Endothelial cell (in vitro differentiated cells): ENCODE results near the gene SERPINB10. TPM values are rescaled to one million over a fixed set of nuclear protein-coding genes. Genes with fewer than 3 reads are reported as not detected.

Source experiments
- DNase-seq: peaks from one replicate; pipeline ENCODE4 v3.0.0; 2021; ENCODE audit warnings: low spot score
- H3K27ac Mint-ChIP-seq: one replicate; pipeline ENCODE4 v1.8.0; 2021; ENCODE audit warnings: mixed read lengths, inconsistent platforms; ENCODE audit not compliant: unreplicated experiment
- H3K27me3 Mint-ChIP-seq: one replicate; pipeline ENCODE4 v1.8.0; 2021; ENCODE audit warnings: mild to moderate bottlenecking, moderate library complexity, mixed read lengths, inconsistent platforms; ENCODE audit not compliant: unreplicated experiment
- H3K36me3 Mint-ChIP-seq: one replicate; pipeline ENCODE4 v1.8.0; 2021; ENCODE audit warnings: mild to moderate bottlenecking, low read depth, mixed read lengths, inconsistent platforms; ENCODE audit not compliant: unreplicated experiment
- H3K4me1 Mint-ChIP-seq: one replicate; pipeline ENCODE4 v1.8.0; 2021; ENCODE audit warnings: mild to moderate bottlenecking, mixed read lengths, inconsistent platforms; ENCODE audit not compliant: unreplicated experiment
- H3K4me3 Mint-ChIP-seq: one replicate; pipeline ENCODE4 v1.8.0; 2021; ENCODE audit warnings: mild to moderate bottlenecking, mixed read lengths, inconsistent platforms; ENCODE audit not compliant: unreplicated experiment
- H3K9me3 Mint-ChIP-seq: one replicate; pipeline ENCODE4 v1.8.0; 2021; ENCODE audit warnings: mixed read lengths, inconsistent platforms; ENCODE audit not compliant: unreplicated experiment
- total RNA-seq: library from RNA; stranded (reverse); fragmentation: NEBNext Ultra II Directional; extraction: Animal tissue kit (Norgen Biotek cat#: 25700); gene quantifications from one replicate; pipeline ENCODE4 v1.2.1, GENCODE V29; 2021; ENCODE audit not compliant: unreplicated experiment
- TF ChIP-seq, protein P1 (sequence below): fragments of 200-600 bp; sonication (generic); IDR thresholded peaks from one replicate; pipeline ENCODE4 v1.5.0; 2021; ENCODE audit warnings: antibody characterized with exemption; ENCODE audit not compliant: unreplicated experiment

SERPINB10 gene
- total RNA-seq, 1 donor from 2014 or later, result not detected

DNA sequence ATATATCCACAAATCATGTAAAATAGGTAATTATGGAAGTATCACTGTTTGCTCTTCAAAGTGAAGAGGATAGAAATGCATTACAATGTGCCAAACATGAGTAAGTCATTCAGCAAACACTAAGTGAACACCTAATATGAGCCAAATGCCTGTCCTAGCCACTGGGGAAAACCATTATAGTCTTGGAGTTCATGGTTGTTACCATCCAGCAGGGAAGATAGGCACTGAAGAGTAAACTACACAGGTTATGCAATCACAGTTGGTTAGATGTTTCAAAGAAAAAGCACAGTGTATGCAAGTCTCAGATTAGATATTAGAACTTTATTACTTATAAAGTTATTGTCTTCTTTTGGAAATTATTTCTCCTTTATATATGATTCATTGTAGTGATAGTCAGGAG lies 24.1 kb upstream of the SERPINB10 start:
- no peaks in the 10 kb centered on the region for H3K36me3 Mint-ChIP-seq
- H3K4me1 Mint-ChIP-seq, result peaks cover 5% of the 10 kb centered on the region
- DNase-seq, result no peak
- no peaks in the 10 kb centered on the region for H3K27me3 Mint-ChIP-seq
- no peak overlapping the region for H3K27ac Mint-ChIP-seq
- TF ChIP-seq, protein P1, sequence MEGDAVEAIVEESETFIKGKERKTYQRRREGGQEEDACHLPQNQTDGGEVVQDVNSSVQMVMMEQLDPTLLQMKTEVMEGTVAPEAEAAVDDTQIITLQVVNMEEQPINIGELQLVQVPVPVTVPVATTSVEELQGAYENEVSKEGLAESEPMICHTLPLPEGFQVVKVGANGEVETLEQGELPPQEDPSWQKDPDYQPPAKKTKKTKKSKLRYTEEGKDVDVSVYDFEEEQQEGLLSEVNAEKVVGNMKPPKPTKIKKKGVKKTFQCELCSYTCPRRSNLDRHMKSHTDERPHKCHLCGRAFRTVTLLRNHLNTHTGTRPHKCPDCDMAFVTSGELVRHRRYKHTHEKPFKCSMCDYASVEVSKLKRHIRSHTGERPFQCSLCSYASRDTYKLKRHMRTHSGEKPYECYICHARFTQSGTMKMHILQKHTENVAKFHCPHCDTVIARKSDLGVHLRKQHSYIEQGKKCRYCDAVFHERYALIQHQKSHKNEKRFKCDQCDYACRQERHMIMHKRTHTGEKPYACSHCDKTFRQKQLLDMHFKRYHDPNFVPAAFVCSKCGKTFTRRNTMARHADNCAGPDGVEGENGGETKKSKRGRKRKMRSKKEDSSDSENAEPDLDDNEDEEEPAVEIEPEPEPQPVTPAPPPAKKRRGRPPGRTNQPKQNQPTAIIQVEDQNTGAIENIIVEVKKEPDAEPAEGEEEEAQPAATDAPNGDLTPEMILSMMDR, result no peak
- no peaks in the 10 kb centered on the region for H3K9me3 Mint-ChIP-seq
- H3K4me3 Mint-ChIP-seq, result no peak overlapping the region

DNA sequence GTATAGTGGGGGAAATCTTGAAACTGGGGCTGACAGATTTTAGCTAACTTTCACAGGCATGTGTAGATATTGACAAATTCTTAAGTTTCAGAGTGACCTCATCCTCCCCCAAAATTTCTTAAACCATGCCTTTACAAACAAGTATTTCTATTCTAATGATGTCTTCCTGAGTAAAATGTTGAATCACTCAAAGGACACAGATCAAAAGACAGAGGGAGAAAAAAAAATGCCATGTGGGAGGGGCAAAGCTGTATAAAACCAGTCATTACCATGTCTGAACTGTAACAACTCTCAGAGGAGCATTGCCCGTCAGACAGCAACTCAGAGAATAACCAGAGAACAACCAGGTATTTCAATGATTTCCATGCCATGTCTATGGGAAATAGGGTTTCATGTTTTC lies 20.3 kb upstream of the SERPINB10 start, which contains the start of gene SERPINB2:
SERPINB2 (plus strand) TSS at position 282 of the 400 bp plus-strand sequence. CDS start 3,740 bp downstream, outside the sequence.
- H3K4me1 Mint-ChIP-seq, result peaks cover 5% of the 10 kb centered on the region
- no peaks in the 10 kb centered on the region for H3K36me3 Mint-ChIP-seq
- no peaks in the 10 kb centered on the region for H3K9me3 Mint-ChIP-seq
- no peak for DNase-seq
- H3K27me3 Mint-ChIP-seq, result no peaks in the 10 kb centered on the region
- no peak within 1 kb of the TSS for H3K27ac Mint-ChIP-seq
- no peak within 1 kb of the TSS for H3K4me3 Mint-ChIP-seq
- TF ChIP-seq, protein P1, result no peak

DNA sequence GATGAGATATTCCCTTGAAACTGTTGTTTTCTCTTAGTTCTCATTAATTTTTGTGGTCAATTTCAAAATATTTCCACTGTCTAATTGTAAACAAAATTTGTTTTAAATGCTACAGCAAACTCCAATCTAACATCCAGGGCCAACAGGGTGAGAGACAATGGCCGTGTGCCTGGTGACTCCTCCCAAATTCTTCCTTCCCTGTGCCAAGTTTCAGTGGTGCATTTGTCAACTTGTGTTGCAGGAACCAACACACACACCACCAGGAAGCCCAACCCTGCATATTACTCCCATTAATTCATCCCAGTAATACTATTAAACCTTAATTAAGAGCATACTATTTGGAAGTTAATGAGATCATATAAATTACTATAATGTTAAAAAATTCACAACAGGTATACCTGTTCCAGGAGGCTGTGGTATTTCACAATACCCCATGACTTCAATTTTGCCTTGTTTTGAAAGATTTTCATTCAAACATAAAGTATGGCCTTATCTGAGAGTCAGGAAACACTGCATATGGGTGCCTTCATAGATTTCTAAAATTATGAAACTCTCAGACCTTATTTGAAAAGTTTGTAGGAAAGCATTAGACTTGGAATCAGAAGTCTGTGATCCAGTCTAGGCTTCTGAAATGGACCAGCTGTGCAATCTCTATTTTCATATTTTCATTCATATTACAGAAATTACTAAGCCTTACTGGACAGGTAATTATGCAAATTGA lies 19.1 kb upstream of the SERPINB10 start:
- Mint-ChIP-seq H3K4me3 (no peak overlapping the region), H3K4me1 (peaks cover 5% of the 10 kb centered on the region), H3K27me3 (no peaks in the 10 kb centered on the region), H3K27ac (no peak overlapping the region), H3K36me3 (no peaks in the 10 kb centered on the region), H3K9me3 (no peaks in the 10 kb centered on the region)
- no peak for DNase-seq
- TF ChIP-seq, protein P1, result no peak

DNA sequence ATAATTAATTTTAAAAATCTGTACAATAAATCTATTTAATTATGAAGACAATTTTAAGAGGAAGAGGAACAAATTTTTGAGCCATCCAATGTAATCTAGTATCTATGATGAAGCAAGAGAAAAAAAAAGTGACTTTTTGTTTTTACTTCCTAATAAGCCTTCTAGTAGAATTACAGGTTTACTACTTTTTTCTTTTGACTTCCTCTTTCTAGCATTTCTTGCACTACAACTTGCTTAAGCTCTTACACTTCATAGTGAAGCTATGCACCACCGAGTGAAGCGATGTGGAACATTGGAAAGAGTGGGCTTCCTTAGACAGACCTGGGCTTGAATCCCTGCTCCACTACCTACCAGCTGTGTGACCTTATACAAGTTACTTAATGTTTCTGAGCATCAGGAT lies 18.1 kb upstream of the SERPINB10 start:
- Mint-ChIP-seq H3K36me3 (no peaks in the 10 kb centered on the region), H3K27ac (no peak overlapping the region), H3K4me1 (peaks cover 1% of the 10 kb centered on the region), H3K27me3 (no peaks in the 10 kb centered on the region), H3K9me3 (no peaks in the 10 kb centered on the region), H3K4me3 (no peak overlapping the region)
- no peak for DNase-seq
- TF ChIP-seq, protein P1, result no peak

DNA sequence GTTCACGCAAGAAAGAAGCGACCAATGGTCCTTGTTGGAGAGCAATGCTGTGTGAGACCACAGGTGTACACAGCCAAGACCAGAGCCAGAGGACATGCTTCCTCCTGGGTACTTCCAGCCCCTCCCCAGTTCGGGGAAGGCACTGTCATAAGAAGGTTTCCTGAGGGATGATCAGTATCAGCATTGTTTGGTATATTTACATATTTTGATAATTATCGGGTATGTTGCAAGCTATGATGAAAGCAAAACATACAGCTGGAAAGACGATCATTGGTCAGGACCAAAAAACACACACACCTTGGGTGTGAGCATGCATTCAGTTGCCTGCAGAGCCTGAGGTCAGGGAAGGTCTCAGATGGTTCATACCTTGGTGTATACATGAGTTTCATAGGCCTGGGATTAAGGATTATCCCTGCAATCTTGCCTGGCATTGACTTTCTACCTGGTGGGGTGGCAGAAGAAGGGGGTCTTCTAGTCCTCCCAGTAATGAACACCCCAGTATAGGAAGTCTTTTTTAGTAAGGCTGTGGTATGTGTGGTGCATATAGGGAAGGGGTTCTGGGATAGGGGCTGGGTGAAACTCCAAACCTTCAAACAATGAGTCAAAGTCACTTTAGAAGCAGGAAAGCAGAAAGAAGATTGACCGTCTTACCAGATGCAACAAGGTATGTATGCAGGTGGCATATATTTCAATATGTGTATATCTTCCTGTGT lies 17.4 kb upstream of the SERPINB10 start:
- no peaks in the 10 kb centered on the region for H3K36me3 Mint-ChIP-seq

More for the DNA sequence above, 17.4 kb upstream of the SERPINB10 start:
- Mint-ChIP-seq H3K27me3 (no peaks in the 10 kb centered on the region), H3K27ac (no peak overlapping the region), H3K9me3 (no peaks in the 10 kb centered on the region), H3K4me3 (no peak overlapping the region), H3K4me1 (no peaks in the 10 kb centered on the region)
- TF ChIP-seq, protein P1, result no peak
- DNase-seq, result no peak
